NB4 (cell line): Measurements from ENCODE around the gene WDR73.

ENCODE experiments used
- CTCF ChIP-seq: IDR thresholded peaks from one replicate; pipeline ENCODE4 v1.5.1; 2012; ENCODE audit warnings: low read depth, low read length
- MAX ChIP-seq: IDR thresholded peaks from 2 replicates; pipeline ENCODE4 v1.6.1; 2011; ENCODE audit warnings: low read depth, low read length
- POLR2A ChIP-seq: IDR thresholded peaks from 2 replicates; pipeline ENCODE4 v1.6.1; 2011; ENCODE audit warnings: mild to moderate bottlenecking; ENCODE audit not compliant: insufficient read length; ENCODE audit errors: extremely low read depth

- TF ChIP-seq POLR2A (no peak), CTCF (no peak), MAX (no peak)
Measured at GRCh38 chr15:84595660-84596059, 58.4 kb downstream of the WDR73 start.
